A549 (cell line): Measurements from ENCODE around the gene SNUPN. TPM values are rescaled to one million over a fixed set of nuclear protein-coding genes. Genes with fewer than 3 reads are reported as not detected.

Source experiments
- ATAC-seq, 2 experiments: fragments of 200-7000 bp in 1 of 2; fragments of >200 bp in 1 of 2; cut with Nextera tagmentation in 1 of 2; cut with Tn5 transposase in 1 of 2; 3 replicates each; pipeline versions ENCODE4 v1.8.0 to v1.9.1; 2018 to 2020; ENCODE audit warnings: mild to moderate bottlenecking in 1 of 2, moderate library complexity in 1 of 2
- CTCF ChIA-PET: fragments of 300-600 bp; sonication (Branson Sonifier 250); formaldehyde crosslinking; extraction: SDS; loops from one replicate; lab custom pipeline; 2021; ENCODE audit warnings: antibody characterized with exemption, inconsistent platforms; lab: Yijun Ruan, JAX
- POLR2A ChIA-PET: fragments of 350-600 bp; formaldehyde crosslinking; extraction: SDS; loops from one replicate; lab custom pipeline; 2021; ENCODE audit warnings: antibody characterized with exemption, inconsistent platforms; lab: Yijun Ruan, JAX
- DNase-seq, 2 experiments: peaks; one replicate each; pipeline versions ENCODE4 v3.0.0 to v3.0.0-alpha.2; 2011 to 2016; ENCODE audit warnings: low read depth in 1 of 2, low spot score in 1 of 2
- FAIRE-seq: peaks from 2 replicates; lab custom pipeline; 2011; peaks lifted over from hg19 to GRCh38; lab: Jason Lieb, UNC
- H3K27ac ChIP-seq, 2 experiments: fragments of >200 bp; sonication (Bioruptor Twin); formaldehyde crosslinking; 3 replicates each; pipeline ENCODE4 v1.5.1; 2016 to 2017
- H3K4me1 ChIP-seq: fragments of >200 bp; sonication (Bioruptor Twin); formaldehyde crosslinking; 3 replicates; pipeline ENCODE4 v1.6.1; 2016
- H3K4me2 ChIP-seq: fragments of >200 bp; sonication (Bioruptor Twin); formaldehyde crosslinking; 3 replicates; pipeline ENCODE4 v1.6.1; 2016
- H3K4me3 ChIP-seq: fragments of >200 bp; sonication (Bioruptor Twin); formaldehyde crosslinking; 3 replicates; pipeline ENCODE4 v1.5.1; 2016
- H3K9me3 ChIP-seq: fragments of >200 bp; sonication (Bioruptor Twin); formaldehyde crosslinking; 3 replicates; pipeline ENCODE4 v1.6.1; 2016
- BHLHE40 ChIP-seq: IDR thresholded peaks from 2 replicates; pipeline ENCODE4 v1.6.1; 2012; ENCODE audit warnings: low read depth, low read length, inconsistent platforms
- CBX8 ChIP-seq: fragments of 200-600 bp; sonication (generic); IDR thresholded peaks from 2 replicates; pipeline ENCODE4 v1.6.1; 2016
- CEBPB ChIP-seq, 2 experiments: fragments of >200 bp in 1 of 2; sonication (Bioruptor Twin) in 1 of 2; formaldehyde crosslinking in 1 of 2; IDR thresholded peaks; 2 replicates each; pipeline ENCODE4 v1.6.1; 2012 to 2016
- CTCF ChIP-seq: fragments of >200 bp; sonication (Bioruptor Twin); formaldehyde crosslinking; IDR thresholded peaks from 3 replicates; pipeline ENCODE4 v1.5.1; 2016
- E2F6 ChIP-seq: IDR thresholded peaks from 2 replicates; pipeline ENCODE4 v1.6.1; 2012; ENCODE audit warnings: low read depth, borderline replicate concordance
- ELK1 ChIP-seq: fragments of 150-350 bp; IDR thresholded peaks from 2 replicates; pipeline ENCODE4 v1.6.1; 2014; ENCODE audit warnings: low read depth, mild to moderate bottlenecking, low read length
- EP300 ChIP-seq, 2 experiments: fragments of >200 bp; sonication (Bioruptor Twin); formaldehyde crosslinking; IDR thresholded peaks; 2 replicates in 1 of 2; 3 replicates in 1 of 2; pipeline ENCODE4 v1.6.1; 2016 to 2017
- FOSB ChIP-seq: fragments of 250-450 bp; sonication (Bioruptor Pico); IDR thresholded peaks from 2 replicates; pipeline ENCODE4 v1.5.0; 2020; ENCODE audit warnings: mild to moderate bottlenecking, moderate library complexity
- FOXS1 ChIP-seq: fragments of 250-450 bp; sonication (Bioruptor Pico); IDR thresholded peaks from 2 replicates; pipeline ENCODE4 v1.5.0; 2020; ENCODE audit warnings: mild to moderate bottlenecking, moderate library complexity
- KDM1A ChIP-seq: fragments of 200-600 bp; sonication (generic); IDR thresholded peaks from 2 replicates; pipeline ENCODE4 v1.6.1; 2016; ENCODE audit warnings: low read depth, mild to moderate bottlenecking
- MAX ChIP-seq: IDR thresholded peaks from 2 replicates; pipeline ENCODE4 v1.6.1; 2012
- MYC ChIP-seq: IDR thresholded peaks from 2 replicates; pipeline ENCODE4 v1.6.1; 2012; ENCODE audit warnings: mild to moderate bottlenecking, inconsistent platforms, low read length, improper control_type of control experiment, borderline replicate concordance
- NR3C1 ChIP-seq: fragments of >200 bp; sonication (Bioruptor Twin); formaldehyde crosslinking; IDR thresholded peaks from 3 replicates; pipeline ENCODE4 v1.6.1; 2017
- PBX3 ChIP-seq: IDR thresholded peaks from 2 replicates; pipeline ENCODE4 v1.6.1; 2012
- PHF8 ChIP-seq: fragments of 200-600 bp; sonication (generic); IDR thresholded peaks from 2 replicates; pipeline ENCODE4 v1.6.1; 2016; ENCODE audit warnings: low read depth, mild to moderate bottlenecking, antibody characterized with exemption, moderate library complexity, borderline replicate concordance
- POLR2A ChIP-seq: IDR thresholded peaks from 2 replicates; pipeline ENCODE4 v1.6.1; 2012; ENCODE audit warnings: mild to moderate bottlenecking, low read length
- POLR2AphosphoS2 ChIP-seq: conservative IDR thresholded peaks from 2 replicates; pipeline ENCODE4 v1.6.1; 2012; ENCODE audit warnings: low read length, improper control_type of control experiment, inconsistent platforms
- REST ChIP-seq: fragments of 200-600 bp; sonication (generic); IDR thresholded peaks from 2 replicates; pipeline ENCODE4 v1.6.1; 2016; ENCODE audit warnings: antibody characterized with exemption, mild to moderate bottlenecking, moderate library complexity
- RFX5 ChIP-seq: fragments of 450-650 bp; IDR thresholded peaks from 2 replicates; pipeline ENCODE4 v1.7.1; 2014; ENCODE audit warnings: antibody characterized with exemption, mild to moderate bottlenecking, moderate library complexity
- TFCP2L1 ChIP-seq: fragments of 250-450 bp; sonication (Bioruptor Pico); IDR thresholded peaks from 2 replicates; pipeline ENCODE4 v1.5.0; 2021; ENCODE audit warnings: mild to moderate bottlenecking
- ZC3H11A ChIP-seq: fragments of 450-650 bp; IDR thresholded peaks from 2 replicates; pipeline ENCODE4 v1.6.1; 2014; ENCODE audit warnings: antibody characterized with exemption, mild to moderate bottlenecking
- ZSCAN20 ChIP-seq: fragments of 250-450 bp; sonication (Bioruptor Pico); IDR thresholded peaks from 2 replicates; pipeline ENCODE4 v1.8.0; 2022; ENCODE audit warnings: mild to moderate bottlenecking, moderate library complexity
- WGBS: methylation state at CpG from one replicate; pipeline ENCODE4 v1.1.6; 2017; ENCODE audit errors: missing lambda C conversion rate; 5-methylcytosine and 5-hydroxymethylcytosine counted together
- polyA plus RNA-seq, 4 experiments: library from polyadenylated mRNA; depleted of rRNA in 3 of 4; stranded (reverse); fragments of >200 nt; fragmentation: RNase III in 1 of 4; extraction: RNeasy Plus Mini Kit Qiagen cat#74134 plus additional on column Dnase treatment in 1 of 4; gene quantifications; 2 replicates in 3 of 4; 3 replicates in 1 of 4; pipeline ENCODE4 v1.2.3, GENCODE V29; 2011 to 2017

The SNUPN gene
- polyA plus RNA-seq, 2 of the 4 experiments (the other 2 are of a cell fraction): 29.2 to 38.5 TPM

GRCh38 chr15:75653347-75653913 is 27.9 kb upstream of the SNUPN start:
- no peak for TF ChIP-seq RFX5
- TF ChIP-seq MAX: no peak
- TF ChIP-seq MYC: no peak
- TF ChIP-seq ZC3H11A: no peak
- TF ChIP-seq PHF8: no peak
- no peak for TF ChIP-seq CEBPB (IDR thresholded peaks at IDR 0.05)
- TF ChIP-seq BHLHE40: no peak
- no peak for TF ChIP-seq TFCP2L1 (CRISPR knock-in tag)
- no peak for TF ChIP-seq KDM1A
- TF ChIP-seq REST: no peak
- no peak for TF ChIP-seq POLR2AphosphoS2
- TF ChIP-seq FOSB: no peak
- TF ChIP-seq, all 56 proteins: peak for 0
- DNase-seq (no peak), ATAC-seq (no peak), FAIRE-seq (no peak)
- no peak overlapping the region for H3K4me2 ChIP-seq
- peaks cover 33% of the 10 kb centered on the region for H3K4me1 ChIP-seq
- H3K4me3 ChIP-seq: no peak overlapping the region
- CTCF ChIA-PET: interaction anchor here (1.7 to 9.8 kb wide), 6 partner anchors 14 to 32 kb away, joined by 3 to 98 read pairs (median 9); partner anchors contain the start of gene IMP3
- 93% methylated on average over 16 of the region's 16 CpGs for WGBS
- no peak overlapping the region for H3K27ac ChIP-seq
- POLR2A ChIA-PET: interaction anchor here (1.0 kb wide), 1 partner anchor 14 kb away, joined by 4 read pairs; the partner anchor contains the start of gene IMP3
- H3K9me3 ChIP-seq: no peaks in the 10 kb centered on the region

- Histone ChIP-seq H3K4me3 (no peak overlapping the region), H3K4me2 (peak overlapping the region; percentile 69), H3K4me1 (peaks cover 33% of the 10 kb centered on the region), H3K9me3 (no peaks in the 10 kb centered on the region), H3K27ac (peak overlapping the region; percentile 56 to 76)
- TF ChIP-seq FOXS1 (CRISPR knock-in tag): no peak
- TF ChIP-seq ZC3H11A: no peak
- no peak for TF ChIP-seq CTCF
- no peak for TF ChIP-seq POLR2A
- no peak for TF ChIP-seq PBX3
- no peak for TF ChIP-seq EP300 (IDR thresholded peaks at IDR 0.05)
- no peak for TF ChIP-seq NR3C1
- TF ChIP-seq PHF8: no peak
- no peak for TF ChIP-seq E2F6
- no peak for TF ChIP-seq FOSB
- no peak for TF ChIP-seq ZSCAN20 (CRISPR knock-in tag)
- TF ChIP-seq CBX8: no peak
- TF ChIP-seq ELK1: no peak
- ChIA-PET CTCF (interaction anchor here (0.7 to 9.8 kb wide), 8 partner anchors 13 to 284 kb away, joined by 3 to 98 read pairs (median 4); partner anchors contain the start of gene IMP3), POLR2A (interaction anchor here (1.6 to 2.4 kb wide), 2 partner anchors 9 to 12 kb away, joined by 4 to 13 read pairs; partner anchors contain the start of gene IMP3)
- FAIRE-seq: no peak
- WGBS: 87% methylated on average over 2 of the region's 2 CpGs
- ATAC-seq: no peak
- no peak for DNase-seq
Measured at GRCh38 chr15:75651810-75652543, 26.5 kb upstream of the SNUPN start.
